HPDE6-E6E7 (cell line): ENCODE results near the gene PLXDC2.
"Not testable (repeated sequence)": the region's sequence is repeated elsewhere in the genome, so short reads cannot be mapped to it uniquely, and the experiment has no call there.

Experiments
- DNase-seq: peaks from one replicate; pipeline ENCODE4 v3.0.0; 2011; ENCODE audit warnings: missing footprints; ENCODE audit errors: extremely low spot score

Gene PLXDC2

DNA sequence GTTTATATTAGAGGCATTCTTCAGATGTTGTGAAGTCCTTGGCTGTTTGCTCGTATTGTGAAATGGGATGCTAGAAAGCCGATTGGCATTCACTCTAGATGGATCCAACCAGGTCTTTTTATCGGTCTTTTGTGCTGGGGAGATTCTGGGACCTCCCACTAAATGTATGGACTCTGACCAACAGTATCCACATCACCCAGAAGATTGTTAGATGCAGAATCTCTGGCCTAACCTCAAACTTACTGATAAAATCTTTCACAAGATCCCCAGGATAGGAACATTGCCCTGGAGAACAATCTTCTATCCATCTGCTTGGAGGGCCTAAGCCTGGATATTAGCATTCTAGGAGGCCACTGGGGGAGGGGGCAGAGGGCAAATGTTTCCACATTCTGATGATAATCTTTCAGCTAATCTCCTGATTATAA lies 160.9 kb downstream of the PLXDC2 start:
- DNase-seq: no peak

DNA sequence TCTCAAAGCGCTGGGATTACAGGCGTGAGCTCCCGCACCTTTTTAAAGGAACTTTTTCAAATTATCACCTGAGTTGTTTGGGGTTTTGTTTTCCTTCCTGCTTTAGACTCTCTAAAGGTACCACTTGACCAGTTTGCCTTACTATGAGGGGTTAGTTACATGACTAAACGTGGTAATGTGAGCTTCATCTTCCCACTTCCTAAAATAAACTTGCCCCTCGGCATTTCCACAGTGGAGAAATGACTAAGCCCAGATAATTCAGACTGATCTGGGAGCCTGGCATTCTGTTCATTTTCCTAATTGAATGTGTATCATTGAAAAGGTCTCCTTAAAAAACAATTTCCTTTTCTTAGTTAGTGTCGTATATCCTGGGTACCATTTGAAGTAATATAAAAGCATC lies 163.4 kb downstream of the PLXDC2 start:
- peak; percentile 0 for DNase-seq

DNA sequence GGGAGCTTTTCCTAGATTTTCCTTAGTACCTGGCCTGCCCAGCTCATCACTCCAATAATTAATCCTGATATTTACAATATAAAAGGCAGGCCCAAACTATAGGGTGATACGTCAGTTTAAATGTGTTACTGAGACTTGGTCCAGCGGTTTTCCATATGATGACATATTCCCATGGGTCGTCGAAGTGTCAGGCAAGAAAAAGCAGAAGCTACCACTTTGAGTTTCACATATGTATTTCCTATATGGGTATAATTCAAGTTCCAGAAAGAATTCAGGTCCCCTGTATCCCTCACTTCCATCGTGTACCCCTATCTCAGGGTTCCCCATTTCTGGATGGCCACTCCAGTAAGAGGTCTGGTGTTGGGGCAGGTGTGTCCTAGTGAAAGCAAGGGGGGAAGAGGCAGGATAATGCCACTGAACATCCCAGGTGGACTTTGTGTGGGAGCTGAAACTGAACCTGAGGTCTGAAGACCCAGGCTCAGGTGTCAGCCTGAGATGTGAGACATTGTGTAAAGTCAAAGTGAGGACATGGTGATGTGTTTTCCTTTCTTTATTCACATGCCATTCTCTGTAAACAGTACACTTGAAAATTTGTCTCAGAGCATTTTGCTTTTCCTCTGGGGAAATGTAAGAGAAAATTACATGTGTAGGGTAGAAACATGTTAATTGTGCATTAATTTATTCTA lies 167.8 kb downstream of the PLXDC2 start:
- no peak for DNase-seq

DNA sequence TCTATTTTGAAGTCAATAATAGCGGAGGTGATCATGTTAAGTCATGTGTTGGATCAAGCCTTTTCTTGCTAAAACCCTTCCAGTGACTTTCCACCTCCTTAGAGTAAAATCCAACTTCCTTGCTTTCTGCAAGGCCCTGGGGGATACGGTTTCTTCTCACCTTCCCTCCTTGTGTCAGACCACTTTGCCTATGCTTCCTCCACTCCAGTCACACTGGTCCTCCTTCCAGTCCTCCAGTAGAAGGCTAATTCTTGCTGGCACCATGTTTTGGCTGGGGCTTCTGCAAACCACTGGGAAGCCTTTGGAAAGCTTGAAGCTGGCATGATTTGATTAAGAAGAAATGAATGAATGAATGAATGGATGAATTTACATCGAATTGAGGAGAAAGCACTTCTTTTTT lies 169.5 kb downstream of the PLXDC2 start:
- DNase-seq: no peak

DNA sequence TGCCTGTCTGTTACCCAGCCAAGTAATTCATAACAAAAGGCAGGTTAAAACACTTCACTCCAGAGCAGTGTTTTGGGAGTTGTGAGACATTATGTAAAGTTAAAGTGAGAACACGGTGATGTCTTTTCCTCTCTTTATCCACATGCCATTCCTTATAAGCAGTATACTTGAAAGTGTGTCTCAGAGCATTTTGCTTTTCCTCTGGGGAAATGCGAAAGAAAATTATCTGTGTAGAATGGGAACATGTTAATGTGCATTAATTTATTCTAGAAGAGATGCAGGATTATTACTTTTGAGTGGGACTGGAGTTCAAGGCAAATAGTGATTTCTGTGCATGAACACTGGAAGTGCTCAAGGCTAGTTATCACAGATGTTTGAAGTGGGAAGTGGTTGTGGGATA lies 170.4 kb downstream of the PLXDC2 start:
- DNase-seq: no peak

DNA sequence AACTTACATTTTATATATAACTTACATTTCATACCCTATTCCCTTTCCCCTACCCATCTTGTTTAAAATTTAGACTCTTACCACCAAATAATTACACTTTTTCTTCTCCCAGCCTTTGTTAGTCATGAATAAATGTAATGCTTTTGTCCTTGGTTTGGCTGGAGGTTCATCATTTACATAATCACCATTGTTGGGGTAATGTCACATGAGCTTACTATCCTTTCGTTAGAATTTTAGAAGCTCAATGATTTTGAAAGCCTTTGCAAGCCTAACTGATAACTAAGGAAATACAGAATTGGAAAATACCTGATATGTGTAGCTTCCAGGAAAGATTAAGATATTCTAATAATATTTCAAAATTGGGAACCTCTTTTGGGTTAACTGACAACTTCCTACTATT lies 171.7 kb downstream of the PLXDC2 start:
- no peak for DNase-seq

DNA sequence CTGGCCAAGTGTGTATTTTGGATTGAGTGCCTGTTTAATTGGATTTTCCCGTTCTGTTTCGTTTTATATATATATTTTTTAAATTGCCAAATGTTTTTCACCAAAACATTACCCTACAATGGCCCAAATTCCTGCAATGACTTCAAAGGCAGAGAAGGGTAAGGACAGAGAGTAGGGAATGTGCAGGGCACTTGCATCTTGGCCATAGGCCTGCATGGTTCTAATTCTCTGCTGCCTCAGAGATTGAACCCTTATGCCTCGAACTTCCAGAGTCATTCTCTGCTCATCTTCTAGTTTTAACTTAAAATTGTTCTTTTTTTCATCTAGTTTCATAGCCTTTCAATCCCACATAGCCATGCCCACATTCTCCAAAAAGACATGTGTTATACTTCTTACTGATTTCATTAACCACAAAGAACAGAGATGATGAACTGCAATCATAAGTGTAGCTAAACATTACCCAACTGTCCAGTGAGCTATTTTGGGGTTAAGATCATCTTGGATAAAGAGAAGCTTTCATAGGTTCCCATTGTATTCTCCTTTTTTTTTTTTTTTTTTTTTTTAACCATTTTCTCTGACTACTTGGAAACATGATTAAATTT lies 177.6 kb downstream of the PLXDC2 start:
- DNase-seq: no peak

DNA sequence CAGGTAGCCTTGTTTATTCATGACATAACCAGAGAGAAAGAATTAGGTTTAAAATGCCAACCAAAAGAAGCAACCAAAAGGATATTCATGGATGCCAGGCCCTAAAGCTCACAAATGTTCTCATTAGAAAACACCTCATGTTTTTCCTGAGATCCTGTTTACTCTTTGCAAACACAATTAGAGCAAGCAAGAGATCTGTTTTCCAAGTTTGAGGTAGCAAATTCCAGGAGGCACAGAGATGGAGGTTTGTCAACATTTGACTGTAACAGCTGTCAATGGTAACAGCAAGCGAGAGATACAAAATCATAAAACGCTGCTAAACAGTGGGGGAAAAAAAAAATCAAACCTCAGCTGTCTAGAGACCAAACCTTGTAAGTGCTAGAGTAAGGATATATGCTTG lies 182.2 kb downstream of the PLXDC2 start:
- no peak for DNase-seq

DNA sequence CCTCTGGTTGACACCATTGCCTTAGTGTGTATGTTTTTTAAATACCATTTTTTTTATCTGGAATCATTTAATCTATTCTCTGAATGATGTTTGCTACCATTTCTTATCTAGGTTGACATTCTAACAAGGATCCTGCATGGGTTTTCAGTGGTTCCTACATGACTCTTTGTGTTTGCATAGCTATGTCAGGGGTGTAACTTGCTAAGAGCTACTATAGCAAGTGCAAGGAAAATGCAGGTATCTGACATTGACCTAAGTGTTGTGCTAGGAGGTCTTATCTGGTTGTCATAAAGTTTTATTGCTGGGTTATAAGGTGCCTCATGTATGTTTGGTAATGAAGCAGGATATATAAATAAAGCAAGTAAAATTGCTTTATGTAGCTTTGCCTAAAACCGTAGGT lies 183.2 kb downstream of the PLXDC2 start:
- no peak for DNase-seq

DNA sequence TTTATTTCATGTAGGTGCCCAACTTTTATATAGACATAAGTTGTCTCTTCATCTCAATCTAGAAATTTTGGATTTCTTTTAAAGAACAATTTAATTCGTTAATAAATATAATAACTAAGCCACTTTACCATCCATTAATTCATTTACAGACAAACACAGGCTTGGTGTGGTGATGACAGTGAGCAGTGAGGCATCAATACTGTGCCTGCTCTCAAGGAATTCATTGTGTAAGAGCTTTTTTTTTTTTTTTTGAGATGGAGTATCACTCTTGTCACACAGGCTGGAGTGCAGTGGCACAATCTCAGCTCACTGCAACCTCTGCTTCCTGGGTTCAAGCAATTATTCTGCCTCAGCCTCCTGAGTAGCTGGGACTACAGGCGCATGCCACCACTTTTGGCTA lies 185.8 kb downstream of the PLXDC2 start:
- DNase-seq: not testable (repeated sequence)

DNA sequence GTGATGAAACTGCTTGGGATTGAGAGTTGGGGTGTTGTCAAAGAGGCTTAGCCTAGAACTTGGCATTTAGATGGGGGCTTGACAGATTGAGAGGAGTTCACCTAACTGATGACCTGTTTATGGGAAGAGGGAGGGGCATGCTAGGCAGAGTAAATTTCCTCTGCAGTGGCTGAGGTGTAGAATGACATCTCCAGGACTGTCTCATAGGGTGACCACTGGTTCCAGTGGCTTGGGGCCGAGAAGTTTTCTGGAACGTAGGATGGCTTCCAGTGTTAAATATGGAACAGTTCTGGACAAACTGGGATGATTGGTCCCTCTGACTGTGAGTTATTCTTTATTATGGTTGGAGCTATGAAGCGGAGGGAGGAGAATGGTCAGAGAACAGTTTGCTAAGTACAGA lies 186.4 kb downstream of the PLXDC2 start:
- no peak for DNase-seq

DNA sequence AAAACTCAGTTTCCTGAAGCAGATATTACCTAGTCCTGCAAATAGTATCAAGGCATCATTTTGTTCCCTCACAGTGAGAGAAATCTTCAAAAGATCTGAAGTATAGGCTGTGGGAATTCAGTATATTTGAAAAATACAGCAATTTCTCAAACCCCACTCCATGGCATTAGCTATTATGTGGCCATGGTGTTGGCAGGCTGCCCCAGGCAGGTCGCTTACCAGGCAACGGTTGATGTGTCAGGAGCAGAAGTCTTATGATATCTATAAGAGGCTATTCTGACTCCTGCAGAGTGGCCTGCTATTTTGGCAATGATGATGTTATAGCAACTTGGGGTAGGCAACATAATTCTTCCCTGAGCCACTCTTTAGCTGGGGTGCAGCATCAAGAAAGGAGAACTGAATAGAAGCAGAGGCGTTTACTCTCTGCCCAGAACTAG lies 187.9 kb downstream of the PLXDC2 start:
- DNase-seq: no peak

DNA sequence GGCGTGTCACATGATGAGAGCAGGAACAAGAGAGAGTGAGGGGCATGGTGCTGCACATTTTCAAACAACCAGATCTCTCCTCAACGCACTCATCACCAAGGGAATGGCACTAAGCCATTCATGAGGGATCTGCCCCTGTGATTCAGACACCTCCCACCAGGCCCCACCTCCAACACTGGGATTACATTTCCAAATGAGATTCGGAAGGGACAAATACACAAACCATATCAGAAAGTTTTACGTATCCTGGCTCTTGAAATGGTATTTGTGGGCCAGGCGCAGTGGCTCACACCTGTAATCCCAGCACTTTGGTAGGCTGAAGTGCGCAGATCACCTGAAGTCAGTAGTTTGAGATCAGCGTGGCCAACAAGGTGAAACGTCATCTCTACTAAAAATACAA lies 189.4 kb downstream of the PLXDC2 start:
- DNase-seq: no peak

DNA sequence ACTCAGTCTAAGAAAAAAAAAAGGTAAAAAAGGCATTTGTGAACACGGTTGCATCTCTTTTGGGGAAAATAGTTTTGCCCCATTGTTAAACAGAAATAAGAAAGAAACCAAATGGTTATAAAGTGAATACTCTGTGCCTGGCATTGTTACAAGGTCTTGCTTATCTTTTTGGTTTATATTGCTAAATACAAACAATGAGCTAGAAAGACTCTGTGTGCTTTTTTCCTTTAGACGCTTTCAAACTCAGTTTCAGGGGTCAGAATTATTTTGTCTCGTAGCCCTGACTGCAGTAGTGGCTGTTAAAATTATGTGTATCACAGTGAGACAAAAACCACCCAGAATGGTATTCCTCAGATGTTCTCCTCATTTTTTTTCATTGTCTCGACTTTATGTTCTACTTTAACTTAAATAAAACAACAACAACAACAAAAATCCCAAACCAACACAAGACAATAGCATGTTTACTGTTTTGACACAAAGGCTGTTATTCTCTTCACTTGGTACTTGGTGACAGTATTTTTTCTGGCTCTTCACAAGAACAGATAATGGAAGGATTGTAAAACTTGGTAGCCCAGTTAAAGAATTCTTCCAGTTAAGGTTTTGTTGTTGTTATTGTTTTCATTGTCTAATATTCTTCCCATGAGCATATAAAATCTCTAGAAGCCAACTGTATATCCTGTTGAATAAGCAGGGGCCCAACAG lies 190.1 kb downstream of the PLXDC2 start:
- DNase-seq: no peak

DNA sequence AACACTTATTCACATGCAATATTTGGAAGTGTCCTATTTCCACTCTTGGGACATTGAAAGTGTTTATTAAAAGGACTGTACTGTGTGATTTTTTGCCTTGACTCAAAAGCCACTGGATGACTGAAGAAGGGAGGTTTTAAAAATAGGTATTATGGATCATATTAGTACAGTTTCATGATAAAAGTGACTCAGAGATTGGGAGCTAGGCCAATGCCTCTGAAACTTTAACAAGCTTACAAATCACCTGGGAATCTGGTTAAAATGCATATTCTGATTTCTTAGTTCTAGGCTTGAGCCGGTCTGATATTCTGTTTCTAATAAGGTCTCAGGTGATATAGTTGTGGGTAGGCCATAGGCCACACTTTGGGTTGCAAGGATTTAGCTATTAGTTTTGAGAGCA lies 191.2 kb downstream of the PLXDC2 start:
- DNase-seq: no peak

DNA sequence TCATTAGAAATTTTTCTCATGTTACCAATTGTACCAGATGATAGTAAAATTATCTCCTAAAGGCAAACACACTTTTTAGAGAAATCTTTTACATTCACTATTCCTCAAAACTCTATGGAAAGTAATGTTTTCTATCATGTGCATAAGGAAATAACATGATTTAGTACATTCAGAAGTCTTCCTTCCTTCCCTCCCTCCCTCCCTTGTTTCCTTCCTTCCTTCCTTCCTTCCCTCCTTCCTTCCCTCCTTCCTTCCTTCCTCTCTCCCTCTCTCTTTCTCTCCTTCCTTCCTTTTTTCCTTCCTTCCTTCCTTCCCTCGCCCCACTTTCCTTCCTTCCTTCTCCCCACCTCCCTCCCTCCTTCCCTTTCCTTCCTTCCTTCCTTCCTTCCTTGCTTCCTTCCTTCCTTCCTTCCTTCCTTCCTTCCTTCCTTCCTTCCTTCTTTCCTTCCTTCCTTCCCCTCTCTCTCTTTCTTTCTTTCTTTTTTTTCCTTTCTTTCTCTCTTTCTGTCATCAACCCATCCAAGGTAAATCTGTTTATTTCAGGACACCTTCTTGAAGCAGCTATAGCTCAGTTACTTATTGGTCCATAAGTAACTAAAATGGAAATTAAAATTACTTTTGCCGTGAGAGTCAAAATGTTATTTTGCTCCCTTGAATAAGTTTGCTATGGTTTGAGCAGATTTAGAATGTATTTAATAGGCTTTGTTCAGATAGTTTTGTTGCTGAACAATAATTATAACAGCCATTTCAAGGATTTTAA lies 197.9 kb downstream of the PLXDC2 start:
- DNase-seq: no peak

DNA sequence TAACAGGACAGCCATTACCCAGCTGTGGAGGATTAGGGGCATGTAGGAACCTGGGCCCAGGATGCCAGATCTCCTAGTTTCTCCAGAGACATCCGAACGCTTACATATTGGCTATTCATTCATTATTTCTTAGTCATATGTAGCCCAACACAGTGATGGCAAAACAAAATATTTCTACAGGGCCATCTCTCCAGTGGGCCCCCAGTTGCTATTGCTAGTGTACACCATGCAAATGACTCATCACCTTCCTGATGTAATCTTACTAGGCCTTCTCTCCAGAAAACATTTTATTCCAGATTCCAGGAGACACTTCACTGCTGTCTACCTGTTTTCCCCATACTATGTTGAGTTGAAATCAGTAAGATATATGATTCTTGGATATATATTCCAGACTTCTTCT lies 201.7 kb downstream of the PLXDC2 start:
- DNase-seq: no peak

DNA sequence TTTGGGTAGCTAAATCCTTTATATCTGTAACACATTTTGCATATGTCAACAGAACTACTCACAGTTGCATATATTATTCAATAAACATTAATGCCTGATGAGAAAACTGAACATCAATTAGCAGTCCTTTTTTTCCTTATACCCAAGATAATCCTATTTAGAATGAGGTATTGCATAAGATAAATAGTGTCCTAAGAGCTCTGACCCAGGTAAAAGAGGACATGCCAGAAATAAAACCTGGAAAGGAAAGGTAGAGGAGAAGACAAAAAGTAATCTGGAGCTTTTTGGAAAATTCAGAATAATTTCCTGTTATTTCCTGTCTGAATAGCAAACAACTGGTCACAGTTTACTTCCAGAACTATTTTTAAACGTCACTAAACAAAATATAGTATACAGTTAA lies 204.4 kb downstream of the PLXDC2 start:
- no peak for DNase-seq

DNA sequence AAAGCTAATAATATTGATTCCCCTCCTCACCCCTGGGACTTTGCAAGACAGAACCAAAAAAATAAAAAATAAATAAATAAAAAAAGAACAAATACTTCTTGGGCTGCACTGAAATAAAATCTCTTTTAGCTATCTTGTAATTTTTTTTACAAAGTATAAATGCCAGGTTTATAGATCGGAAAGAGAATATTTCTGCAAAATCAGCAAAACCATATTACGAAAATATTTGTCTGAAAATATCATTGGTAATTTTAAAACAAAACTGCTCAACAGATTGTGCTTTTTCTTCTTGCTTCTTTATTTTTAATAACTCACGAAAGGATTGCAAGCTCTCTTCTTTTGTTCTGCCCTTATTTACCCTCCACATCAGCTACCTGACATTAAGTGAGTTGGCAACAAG lies 213.3 kb downstream of the PLXDC2 start:
- no peak for DNase-seq

DNA sequence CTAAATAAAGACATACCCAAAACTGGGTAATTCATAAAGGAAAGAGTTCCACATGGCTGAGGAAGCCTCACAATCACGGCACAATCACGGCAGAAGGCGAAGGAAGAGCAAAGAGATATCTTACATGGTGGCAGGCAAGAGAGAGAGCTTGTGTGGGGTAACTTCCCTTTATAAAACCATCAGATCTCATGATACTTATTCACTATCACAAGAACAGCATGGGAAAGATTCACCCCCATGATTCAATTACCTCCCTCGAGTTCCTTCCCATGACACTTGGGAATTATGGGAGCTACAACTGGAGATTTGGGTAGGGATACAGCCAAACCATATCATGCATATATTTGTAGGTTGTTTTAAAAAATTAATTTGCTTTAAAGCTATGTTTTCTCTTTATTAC lies 217.2 kb downstream of the PLXDC2 start:
- no peak for DNase-seq

DNA sequence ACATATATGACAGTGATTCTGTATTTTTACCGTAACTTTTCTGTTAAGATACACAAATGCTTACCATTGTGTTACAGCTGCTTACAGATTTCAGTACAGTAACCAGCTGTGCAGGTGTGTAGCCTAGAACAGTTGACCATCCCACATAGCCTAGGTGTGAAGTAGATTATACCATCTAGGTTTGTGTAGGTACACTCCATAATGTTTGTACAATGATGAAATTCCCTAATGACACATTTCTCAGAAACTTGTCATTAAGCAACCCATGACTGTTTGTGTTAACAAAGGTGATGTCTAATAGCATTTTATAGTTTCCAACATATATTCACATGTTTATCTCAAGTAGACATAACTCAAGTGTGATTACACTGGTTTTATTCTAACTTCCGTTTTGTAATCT lies 218.5 kb downstream of the PLXDC2 start:
- DNase-seq: no peak

DNA sequence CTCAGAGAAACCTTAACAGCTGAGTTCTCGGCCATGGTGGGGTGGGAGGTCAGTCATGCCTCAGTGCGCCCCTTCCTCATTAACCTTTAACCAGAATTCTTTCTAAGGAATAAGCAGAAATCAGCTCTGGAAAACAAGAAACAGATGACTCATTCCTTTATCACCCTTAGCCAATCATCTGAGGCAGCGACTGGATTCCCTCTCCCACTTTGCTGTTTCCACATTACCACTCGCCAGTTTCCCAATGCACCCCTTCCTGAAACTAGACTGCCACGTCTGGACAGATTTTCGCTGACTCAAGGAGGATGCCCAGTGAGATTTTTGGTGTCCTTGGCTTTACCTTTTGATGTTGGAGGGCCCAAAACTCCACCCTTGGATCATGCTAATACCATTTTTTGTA lies 223.8 kb downstream of the PLXDC2 start:
- DNase-seq: no peak

DNA sequence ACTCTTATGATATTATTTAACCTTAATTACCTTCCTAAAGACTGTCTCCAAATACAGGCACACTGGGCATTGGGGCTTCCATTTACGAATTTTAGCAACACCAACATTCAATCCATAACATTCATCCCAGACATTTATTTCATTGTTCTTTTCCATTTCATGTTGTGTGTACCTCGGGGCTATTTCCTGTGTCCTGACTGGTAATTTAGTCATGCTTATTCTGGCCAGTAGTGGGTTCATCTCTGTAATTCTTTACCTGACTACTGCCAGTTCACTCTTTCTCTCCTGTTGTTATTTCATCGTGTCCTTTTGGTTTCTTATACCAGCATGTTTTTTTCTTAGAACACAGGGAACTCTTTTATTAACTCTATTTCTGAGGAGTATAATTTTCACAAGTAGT lies 225.7 kb downstream of the PLXDC2 start:
- no peak for DNase-seq
